Stimulated activated CD4-positive, alpha-beta T cell treated with anti-CD3 and anti-CD28 coated beads, Interleukin-12 subunit alpha, Interleukin-12 subunit beta, amount 100 ng/mL, for 24 hours (primary cell): Measurements from ENCODE around the gene PLEKHG4.

Source experiments
- DNase-seq, 2 experiments: peaks; one replicate each; pipeline ENCODE4 v3.0.0-alpha.2; 2020; ENCODE audit warnings: low read depth in 2 of 2

Gene PLEKHG4

GRCh38 chr16:67284699-67285646 is 5.6 kb downstream of the PLEKHG4 start:
- no peak for DNase-seq

GRCh38 chr16:67286441-67287235 is 7.3 kb downstream of the PLEKHG4 start:
- DNase-seq = no peak

- DNase-seq = no peak
Measured at GRCh38 chr16:67287960-67288359, 8.6 kb downstream of the PLEKHG4 start.

DNA sequence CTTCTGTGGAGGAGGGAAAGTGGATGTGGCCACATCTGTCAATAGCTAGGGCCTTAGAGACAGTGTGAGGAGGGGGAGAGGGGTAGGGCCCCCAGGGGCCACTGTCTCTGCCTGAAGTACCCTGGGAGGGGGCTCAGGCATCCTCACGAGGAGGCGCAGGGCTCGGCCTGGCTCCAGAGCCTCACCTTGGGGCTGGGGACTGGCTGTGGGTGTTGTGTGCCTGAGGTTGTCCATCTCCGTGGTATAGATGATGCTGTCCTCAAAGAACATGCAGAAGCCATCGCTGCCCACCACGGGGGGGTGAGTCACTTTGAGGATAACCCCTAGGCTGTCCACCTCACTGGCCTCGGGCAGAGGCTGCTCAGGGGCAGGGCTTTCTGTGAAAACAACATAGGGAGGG is 12.1 kb downstream of the PLEKHG4 start:
- DNase-seq = no peak

DNA sequence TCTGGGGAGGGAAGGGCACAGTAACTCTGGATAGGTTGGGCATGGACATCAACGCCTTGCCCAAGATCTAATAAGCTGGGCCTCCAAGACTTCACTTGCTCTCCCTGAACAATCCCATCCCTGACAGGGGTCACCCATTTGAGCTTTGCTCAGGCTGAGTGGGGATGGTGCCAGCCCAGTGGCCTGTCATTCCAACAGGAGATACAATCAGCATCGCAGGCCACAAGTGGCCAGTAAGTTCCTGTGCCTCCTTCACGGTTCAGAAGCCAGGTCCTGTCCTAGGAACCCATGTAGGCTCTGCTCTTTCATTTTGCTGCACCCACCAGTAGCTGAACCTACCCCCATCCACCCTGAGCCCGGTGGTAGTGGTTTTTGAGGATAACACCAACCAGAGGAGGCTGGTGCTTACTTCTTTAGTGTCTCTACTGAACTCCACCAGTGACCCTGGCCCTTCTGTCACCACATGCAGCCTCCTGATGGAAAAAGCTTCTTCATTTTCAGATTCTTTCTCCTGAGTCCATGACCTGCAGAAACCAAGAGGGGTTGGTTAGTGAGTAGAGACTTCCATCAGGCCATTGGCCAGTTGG is 14.9 kb downstream of the PLEKHG4 start:
- DNase-seq = no peak

- DNase-seq = no peak
Measured at GRCh38 chr16:67294938-67295361, 15.6 kb downstream of the PLEKHG4 start.

GRCh38 chr16:67296420-67296819 is 17.1 kb downstream of the PLEKHG4 start:
- no peak for DNase-seq

- no peak for DNase-seq
Measured at GRCh38 chr16:67298277-67298676, 18.9 kb downstream of the PLEKHG4 start.

DNA sequence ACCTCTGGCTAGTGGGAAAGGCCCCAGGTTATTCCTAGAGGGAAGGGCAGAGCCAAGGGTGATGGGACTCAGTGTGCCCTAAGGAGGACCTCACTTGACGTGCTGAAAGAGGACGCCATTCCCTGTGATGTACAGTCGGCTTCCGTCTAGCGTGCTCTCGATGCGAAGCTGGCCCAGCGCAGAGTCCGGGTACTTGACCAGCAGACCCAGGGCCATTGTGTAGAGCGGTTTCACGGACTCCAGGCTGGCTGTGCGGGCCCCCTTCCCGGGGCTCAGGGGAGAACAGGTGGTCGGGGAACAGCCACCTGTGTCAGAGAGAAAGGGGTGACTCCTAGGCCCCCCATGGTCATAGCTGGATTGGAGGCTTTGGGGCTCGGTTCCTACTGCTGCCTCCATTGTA is 19.9 kb downstream of the PLEKHG4 start:
- DNase-seq = no peak

GRCh38 chr16:67301080-67301782 is 21.9 kb downstream of the PLEKHG4 start:
- DNase-seq = no peak

- no peak for DNase-seq
Measured at GRCh38 chr16:67302076-67302475, 22.7 kb downstream of the PLEKHG4 start.

GRCh38 chr16:67302970-67303369 is 23.6 kb downstream of the PLEKHG4 start:
- DNase-seq = no peak

DNA sequence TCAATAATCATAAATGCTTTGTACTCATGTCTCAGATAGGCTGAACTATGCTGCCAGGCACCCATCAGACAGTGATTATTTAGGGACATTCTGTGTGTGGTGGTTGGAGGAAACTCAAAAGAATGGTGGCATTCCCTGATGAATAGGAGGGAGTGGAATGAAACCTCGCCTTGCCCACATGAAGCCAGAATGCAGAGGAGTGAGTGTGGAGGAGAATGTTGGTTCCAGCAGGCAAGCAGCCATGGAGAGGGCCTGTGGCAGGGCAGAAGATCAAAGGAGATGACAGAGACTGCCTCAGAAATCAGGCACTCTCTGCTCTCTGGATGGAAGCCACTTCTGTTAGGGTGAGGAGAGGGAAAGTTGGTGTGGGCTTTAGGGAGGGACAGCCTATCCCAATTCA is 24.7 kb downstream of the PLEKHG4 start:
- DNase-seq = no peak

DNA sequence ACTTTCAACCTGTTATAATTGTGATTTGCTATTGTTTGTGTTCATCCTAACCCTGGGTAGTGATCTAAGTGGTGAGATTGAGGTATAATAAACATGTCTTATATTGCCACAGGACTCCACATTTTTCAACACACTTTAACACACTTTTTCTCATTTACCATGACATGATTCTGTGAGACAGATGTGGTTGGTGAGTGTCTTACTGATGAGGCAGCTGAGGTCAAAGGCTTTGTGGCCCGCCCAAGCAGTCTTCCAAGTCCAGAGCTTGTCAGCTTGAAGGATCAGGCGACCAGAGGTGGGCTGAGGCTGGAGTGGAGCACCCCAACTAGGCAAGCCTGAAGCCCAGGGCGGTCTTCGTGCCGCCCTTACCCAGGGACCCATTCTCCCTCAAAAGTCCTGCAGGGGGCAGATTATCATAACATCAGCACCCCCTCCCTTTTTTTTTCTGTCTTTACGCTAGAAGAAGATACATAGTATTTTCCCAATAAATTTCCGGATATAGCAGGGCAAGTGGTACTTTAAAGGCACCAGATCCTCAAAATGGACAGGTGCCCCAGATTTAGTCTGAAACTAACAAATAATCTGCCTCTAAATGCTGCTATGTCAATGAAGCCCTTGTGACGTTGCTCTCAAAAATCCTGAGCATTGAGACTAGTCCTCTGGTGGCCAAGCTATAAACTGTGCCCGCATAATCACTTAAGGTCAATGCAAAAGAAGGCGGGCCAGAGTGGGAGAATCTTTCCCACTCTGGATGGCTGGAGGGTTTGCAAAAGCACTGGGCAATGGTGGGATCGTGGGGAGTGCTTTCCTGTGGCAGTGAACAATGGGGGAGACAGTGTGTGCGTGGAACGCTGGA is 26.1 kb downstream of the PLEKHG4 start:
- DNase-seq = no peak

- no peak for DNase-seq
Measured at GRCh38 chr16:67310561-67310960, 31.2 kb downstream of the PLEKHG4 start.

GRCh38 chr16:67311607-67312488 is 32.5 kb downstream of the PLEKHG4 start:
- DNase-seq = peak; percentile 69 to 84

DNA sequence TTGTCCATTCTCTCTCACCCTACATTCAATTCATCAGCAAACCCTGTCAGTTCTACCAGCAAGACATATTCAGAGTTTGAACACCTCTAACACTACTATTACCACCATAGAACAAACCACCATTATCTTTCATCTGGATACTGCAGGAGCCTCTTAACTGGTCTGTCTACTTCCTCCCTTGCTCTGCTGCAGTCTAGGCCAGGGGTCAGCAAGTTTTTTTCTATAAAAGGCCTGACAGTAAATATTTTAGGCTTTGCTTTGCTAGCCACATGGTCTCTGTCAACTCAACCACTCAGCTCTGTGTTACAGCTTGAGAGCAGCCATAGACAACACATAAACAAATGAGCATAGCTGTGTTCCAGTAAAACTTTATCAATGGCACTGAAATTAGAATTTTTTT is 33.4 kb downstream of the PLEKHG4 start:
- DNase-seq = no peak

DNA sequence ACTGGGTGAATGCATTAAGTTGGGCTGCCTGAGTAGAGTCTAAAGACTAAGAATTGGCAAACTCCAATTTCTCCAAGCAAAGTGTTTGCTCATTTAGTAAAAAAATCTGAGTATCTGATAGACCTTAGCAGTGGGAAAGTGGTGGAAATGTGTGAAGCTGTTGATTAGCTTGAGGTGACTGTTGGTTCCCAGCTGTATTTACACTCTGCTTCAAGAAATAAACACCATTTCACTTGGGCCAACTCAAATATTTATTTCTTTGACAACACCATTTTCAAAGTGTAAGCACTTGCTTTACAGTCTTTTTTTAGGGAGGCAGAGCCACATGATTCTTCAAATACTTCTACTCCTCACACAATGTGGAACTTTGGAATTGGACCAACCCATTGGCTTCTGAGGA is 38.5 kb downstream of the PLEKHG4 start:
- no peak for DNase-seq

GRCh38 chr16:67326115-67326471 is 46.8 kb downstream of the PLEKHG4 start:
- no peak for DNase-seq
